PC-3 (cell line): Measurements from ENCODE around the gene SMIM38. TPM values are rescaled to one million over a fixed set of nuclear protein-coding genes. Genes with fewer than 3 reads are reported as not detected.

Source experiments
- ATAC-seq: fragments of 200-7000 bp; cut with Tn5 transposase; 2 replicates; pipeline ENCODE4 v1.9.1; 2020; ENCODE audit warnings: mild to moderate bottlenecking, moderate library complexity
- BruUV-seq: library from RNA; stranded (reverse); fragments of 400-500 nt; replicated peaks from 2 replicates; lab custom pipeline; 2021; lab: Mats Ljungman, UMichigan
- CTCF ChIA-PET: fragments of 300-600 bp; sonication (Branson Sonifier 250); formaldehyde crosslinking; loops from one replicate; lab custom pipeline; 2022; ENCODE audit warnings: antibody characterized with exemption; lab: Charles Lee
- POLR2A ChIA-PET: fragments of 300-600 bp; sonication (Branson Sonifier 250); formaldehyde crosslinking; loops from one replicate; lab custom pipeline; 2022; ENCODE audit warnings: antibody characterized with exemption; ENCODE audit not compliant: unreplicated experiment; lab: Charles Lee
- DNase-seq: peaks from one replicate; pipeline ENCODE4 v3.0.0-alpha.2; 2015
- H2AFZ ChIP-seq: fragments of 300-600 bp; sonication (generic); 2 replicates; pipeline ENCODE4 v1.6.0; 2016; ENCODE audit warnings: antibody characterized with exemption, low read length
- H3F3A ChIP-seq: fragments of 300-600 bp; sonication (generic); one replicate; pipeline ENCODE4 v1.6.0; 2017; ENCODE audit warnings: antibody characterized with exemption, low read length, control low read depth, mild to moderate bottlenecking; ENCODE audit not compliant: unreplicated experiment
- H3K27ac ChIP-seq: fragments of 300-600 bp; sonication (generic); 2 replicates; pipeline ENCODE4 v1.5.1; 2016; ENCODE audit warnings: mild to moderate bottlenecking, low read length
- H3K27me3 ChIP-seq: fragments of 300-600 bp; sonication (generic); 2 replicates; pipeline ENCODE4 v1.6.1; 2016; ENCODE audit warnings: low read length, mixed read lengths
- H3K36me3 ChIP-seq: fragments of 300-600 bp; sonication (generic); 2 replicates; pipeline ENCODE4 v1.6.1; 2016; ENCODE audit warnings: low read depth, mixed run types, low read length, mixed read lengths
- H3K4me1 ChIP-seq: fragments of 300-600 bp; sonication (generic); 2 replicates; pipeline ENCODE4 v1.5.1; 2016; ENCODE audit warnings: low read length; ENCODE audit not compliant: insufficient read depth
- H3K4me2 ChIP-seq: fragments of 300-600 bp; sonication (generic); 2 replicates; pipeline ENCODE4 v1.6.0; 2016; ENCODE audit warnings: low read length
- H3K4me3 ChIP-seq: fragments of 300-600 bp; sonication (generic); 2 replicates; pipeline ENCODE4 v1.5.1; 2016; ENCODE audit warnings: mild to moderate bottlenecking, low read length, mixed read lengths
- H3K79me2 ChIP-seq: fragments of 300-600 bp; sonication (generic); 2 replicates; pipeline ENCODE4 v1.6.1; 2017; ENCODE audit warnings: low read length, mixed read lengths
- H3K9ac ChIP-seq: fragments of 300-600 bp; sonication (generic); 2 replicates; pipeline ENCODE4 v1.6.0; 2016; ENCODE audit warnings: mild to moderate bottlenecking, low read length
- H3K9me2 ChIP-seq: fragments of 300-600 bp; sonication (generic); replicated peaks from 2 replicates; pipeline ENCODE4 v1.6.1; 2016; ENCODE audit warnings: mixed run types, low read length, mixed read lengths
- H3K9me3 ChIP-seq: fragments of 300-600 bp; sonication (generic); 2 replicates; pipeline ENCODE4 v1.6.1; 2016; ENCODE audit warnings: low read length, mixed read lengths
- H4K20me1 ChIP-seq: fragments of 300-600 bp; sonication (generic); 2 replicates; pipeline ENCODE4 v1.6.1; 2016; ENCODE audit warnings: low read length, mixed read lengths
- EZH2 ChIP-seq: fragments of 300-600 bp; sonication (generic); IDR thresholded peaks from one replicate; pipeline ENCODE4 v1.6.1; 2017; ENCODE audit warnings: antibody characterized with exemption, mild to moderate bottlenecking, low read length; ENCODE audit not compliant: unreplicated experiment
- EZH2phosphoT487 ChIP-seq: fragments of 300-600 bp; sonication (generic); IDR thresholded peaks from 2 replicates; pipeline ENCODE4 v1.6.1; 2018; ENCODE audit warnings: mild to moderate bottlenecking, antibody characterized with exemption, low read length, borderline replicate concordance
- intact Hi-C: fragments of 100-400 bp; cut with micrococcal nuclease; formaldehyde crosslinking; loops from 2 replicates; pipeline ENCODE4 v1.9.0; 2023
- total RNA-seq: library from RNA; depleted of rRNA; stranded (reverse); fragments of >200 nt; gene quantifications from 2 replicates; pipeline ENCODE4 v1.2.3, GENCODE V29; 2014
- TF ChIP-seq, protein P1 (sequence below): fragments of 300-600 bp; sonication (generic); conservative IDR thresholded peaks from 2 replicates; pipeline ENCODE4 v1.5.1; 2017; ENCODE audit warnings: antibody characterized with exemption, low read depth, mild to moderate bottlenecking, low read length

Gene SMIM38
- total RNA-seq, 1 experiment from 2014 or later = 0.04 TPM

DNA sequence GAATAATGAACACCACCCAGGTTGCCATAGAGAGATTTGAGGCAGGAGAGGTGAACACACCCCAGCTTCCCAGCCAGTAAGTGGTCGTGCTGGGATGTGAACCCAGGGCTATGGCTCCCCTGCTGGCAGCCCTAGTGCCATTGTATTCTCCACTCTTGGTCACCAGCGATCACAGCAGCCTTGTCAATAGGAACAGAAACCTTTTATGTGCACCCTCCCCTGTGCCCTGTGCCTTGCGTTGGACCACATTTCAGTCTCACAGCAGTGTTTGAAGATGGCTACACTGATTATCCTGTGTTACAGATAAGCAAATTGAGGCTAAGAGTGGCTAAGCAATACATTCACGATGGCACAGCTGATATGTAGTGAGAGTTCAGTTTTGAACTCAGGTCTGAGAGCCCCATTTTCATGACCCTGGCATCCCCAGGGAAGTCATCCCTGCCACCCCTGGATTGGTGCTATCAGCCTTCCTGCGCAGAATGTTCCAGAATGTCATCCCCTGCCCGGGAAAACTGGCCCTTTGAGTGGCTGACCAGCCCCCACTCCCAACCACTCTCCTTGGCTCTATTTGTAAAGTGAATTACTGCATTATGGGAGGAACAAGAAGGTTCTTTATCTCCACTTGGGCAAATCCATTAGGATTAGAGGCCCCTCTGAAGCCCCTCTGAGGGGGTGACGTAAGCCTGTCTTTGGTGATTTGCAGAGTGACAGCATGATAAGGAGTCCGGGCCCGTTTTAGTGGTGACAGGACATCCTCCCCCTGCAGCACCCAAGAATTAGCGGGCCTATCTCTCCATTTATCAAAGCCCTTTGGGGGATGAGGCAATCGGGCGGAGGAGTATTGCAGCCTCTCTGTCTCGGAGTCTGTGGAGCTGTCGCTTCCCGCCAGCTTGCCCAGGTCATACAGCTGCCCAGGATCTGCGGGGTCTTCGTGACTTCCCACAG, 30.9 kb downstream of the SMIM38 start:
- POLR2A ChIA-PET = interaction anchor here (0.6 kb wide), 1 partner anchor 110 kb away, joined by 4 read pairs; no protein-coding TSS in a partner anchor

DNA sequence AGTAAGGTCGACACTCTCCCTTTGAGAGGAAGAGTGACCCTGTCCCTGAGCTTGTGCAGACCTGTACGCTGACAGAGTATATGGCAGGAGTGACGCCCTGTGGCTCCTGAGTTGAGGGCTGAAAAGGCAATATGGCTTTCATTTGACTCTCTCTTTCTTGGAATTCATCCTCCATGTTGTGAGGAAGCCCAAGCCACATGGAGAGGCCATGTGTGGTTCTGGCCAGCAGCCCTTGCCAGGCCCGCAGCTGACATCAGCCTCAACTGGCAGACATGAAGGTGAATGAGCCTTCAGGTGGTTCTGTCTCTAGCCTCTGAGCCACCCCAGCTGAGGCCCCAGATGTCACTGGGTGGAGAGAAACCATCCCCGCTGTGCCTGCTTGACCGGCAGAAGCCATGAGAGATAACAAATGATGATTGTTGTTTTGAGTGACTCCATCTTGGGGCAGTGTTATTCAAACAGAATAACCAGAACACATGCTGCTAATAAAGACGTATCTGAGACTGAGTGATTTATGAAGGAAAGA, 31.9 kb downstream of the SMIM38 start:
- Histone ChIP-seq H3K9me2 (no peaks in the 10 kb centered on the region), H3K4me2 (no peak overlapping the region), H3K9me3 (no peaks in the 10 kb centered on the region), H3K36me3 (no peaks in the 10 kb centered on the region), H3K79me2 (no peaks in the 10 kb centered on the region), H3K4me3 (no peak overlapping the region), H2AFZ (no peak overlapping the region), H3K27me3 (no peaks in the 10 kb centered on the region), H4K20me1 (no peaks in the 10 kb centered on the region), H3K4me1 (no peaks in the 10 kb centered on the region), H3K9ac (no peak overlapping the region), H3F3A (no peaks in the 10 kb centered on the region), H3K27ac (no peak overlapping the region)
- POLR2A ChIA-PET = no interaction called here
- CTCF ChIA-PET = no interaction called here
- TF ChIP-seq, protein P1, sequence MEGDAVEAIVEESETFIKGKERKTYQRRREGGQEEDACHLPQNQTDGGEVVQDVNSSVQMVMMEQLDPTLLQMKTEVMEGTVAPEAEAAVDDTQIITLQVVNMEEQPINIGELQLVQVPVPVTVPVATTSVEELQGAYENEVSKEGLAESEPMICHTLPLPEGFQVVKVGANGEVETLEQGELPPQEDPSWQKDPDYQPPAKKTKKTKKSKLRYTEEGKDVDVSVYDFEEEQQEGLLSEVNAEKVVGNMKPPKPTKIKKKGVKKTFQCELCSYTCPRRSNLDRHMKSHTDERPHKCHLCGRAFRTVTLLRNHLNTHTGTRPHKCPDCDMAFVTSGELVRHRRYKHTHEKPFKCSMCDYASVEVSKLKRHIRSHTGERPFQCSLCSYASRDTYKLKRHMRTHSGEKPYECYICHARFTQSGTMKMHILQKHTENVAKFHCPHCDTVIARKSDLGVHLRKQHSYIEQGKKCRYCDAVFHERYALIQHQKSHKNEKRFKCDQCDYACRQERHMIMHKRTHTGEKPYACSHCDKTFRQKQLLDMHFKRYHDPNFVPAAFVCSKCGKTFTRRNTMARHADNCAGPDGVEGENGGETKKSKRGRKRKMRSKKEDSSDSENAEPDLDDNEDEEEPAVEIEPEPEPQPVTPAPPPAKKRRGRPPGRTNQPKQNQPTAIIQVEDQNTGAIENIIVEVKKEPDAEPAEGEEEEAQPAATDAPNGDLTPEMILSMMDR = no peak
- TF ChIP-seq EZH2phosphoT487 = no peak
- no peak for TF ChIP-seq EZH2
- BruUV-seq = no TSS peak
- intact Hi-C loops = no loop called here
- no peak for DNase-seq
- no peak for ATAC-seq

More for the DNA sequence above, 30.9 kb downstream of the SMIM38 start:
- H3K27me3 ChIP-seq = no peaks in the 10 kb centered on the region
- H3K27ac ChIP-seq = no peak overlapping the region
- no peaks in the 10 kb centered on the region for H4K20me1 ChIP-seq
- no peak for ATAC-seq
- H3K4me2 ChIP-seq = no peak overlapping the region
- no peaks in the 10 kb centered on the region for H3K9me2 ChIP-seq
- no peaks in the 10 kb centered on the region for H3K36me3 ChIP-seq
- H2AFZ ChIP-seq = no peak overlapping the region
- TF ChIP-seq EZH2phosphoT487 (no peak), EZH2 (no peak)
- TF ChIP-seq, protein P1 = peak; percentile 31; the same call in 1 of the 2 replicates
- H3F3A ChIP-seq = no peaks in the 10 kb centered on the region
- no peaks in the 10 kb centered on the region for H3K9me3 ChIP-seq
- no peak overlapping the region for H3K9ac ChIP-seq
- no TSS peak for BruUV-seq
- CTCF ChIA-PET = no interaction called here
- intact Hi-C loops = no loop called here
- H3K4me1 ChIP-seq = no peaks in the 10 kb centered on the region
- no peak for DNase-seq
- H3K4me3 ChIP-seq = no peak overlapping the region
- H3K79me2 ChIP-seq = no peaks in the 10 kb centered on the region

DNA sequence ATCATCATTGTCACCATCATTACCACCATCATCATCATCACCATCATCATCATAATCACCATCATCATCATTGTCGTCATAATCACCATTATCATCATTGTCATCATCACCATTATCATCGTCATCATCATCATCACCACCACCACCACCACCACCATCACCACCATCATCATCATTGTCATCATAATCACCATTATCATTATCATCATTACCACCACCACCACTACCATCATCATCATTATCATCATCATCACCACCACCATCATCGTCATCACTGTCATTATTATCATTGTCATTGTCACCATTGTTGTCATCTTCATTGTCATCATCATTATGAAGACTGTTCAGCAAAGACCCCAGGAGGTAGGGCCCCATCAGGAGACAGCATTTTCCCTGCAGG, 33.3 kb downstream of the SMIM38 start:
- Histone ChIP-seq H3K4me3 (no peak overlapping the region), H3F3A (no peaks in the 10 kb centered on the region), H3K4me1 (no peaks in the 10 kb centered on the region), H3K79me2 (no peaks in the 10 kb centered on the region), H3K36me3 (no peaks in the 10 kb centered on the region), H3K9me3 (no peaks in the 10 kb centered on the region), H4K20me1 (no peaks in the 10 kb centered on the region), H3K9ac (no peak overlapping the region), H3K4me2 (no peak overlapping the region), H3K9me2 (no peaks in the 10 kb centered on the region), H3K27ac (no peak overlapping the region), H2AFZ (no peak overlapping the region), H3K27me3 (no peaks in the 10 kb centered on the region)
- no TSS peak for BruUV-seq
- POLR2A ChIA-PET = no interaction called here
- CTCF ChIA-PET = no interaction called here
- TF ChIP-seq, protein P1 = no peak
- no peak for TF ChIP-seq EZH2
- no peak for TF ChIP-seq EZH2phosphoT487
- intact Hi-C loops = no loop called here
- no peak for ATAC-seq
- no peak for DNase-seq
